H9 (cell line): ENCODE data around the gene CREB1. TPM values are rescaled to one million over a fixed set of nuclear protein-coding genes. Genes with fewer than 3 reads are reported as not detected.

Experiments used
- DNase-seq: peaks from one replicate; pipeline ENCODE4 v3.0.0-alpha.2; 2017
- H2AFZ ChIP-seq: one replicate; pipeline ENCODE4 v1.6.1; 2013; ENCODE audit warnings: mild to moderate bottlenecking, low read length, control low read depth, moderate library complexity
- H2AK5ac ChIP-seq: 2 replicates; pipeline ENCODE4 v1.6.1; 2013; ENCODE audit warnings: low read length, control low read depth, mixed read lengths; ENCODE audit not compliant: insufficient read length
- H2BK120ac ChIP-seq: one replicate; pipeline ENCODE4 v1.6.1; 2013; ENCODE audit warnings: low read depth, mild to moderate bottlenecking, low read length, control low read depth, inconsistent platforms; ENCODE audit not compliant: poor library complexity, severe bottlenecking
- H2BK12ac ChIP-seq: 2 replicates; pipeline ENCODE4 v1.6.1; 2013; ENCODE audit warnings: low read length, control low read depth, mixed read lengths, low read depth; ENCODE audit not compliant: insufficient read length
- H2BK15ac ChIP-seq: 2 replicates; pipeline ENCODE4 v1.6.1; 2013; ENCODE audit warnings: low read depth, low read length, control low read depth
- H2BK20ac ChIP-seq: one replicate; pipeline ENCODE4 v1.6.1; 2013; ENCODE audit warnings: low read depth, mild to moderate bottlenecking, low read length, control low read depth, inconsistent platforms; ENCODE audit not compliant: poor library complexity, severe bottlenecking
- H2BK5ac ChIP-seq: 2 replicates; pipeline ENCODE4 v1.6.1; 2013; ENCODE audit warnings: low read length, control low read depth, mixed read lengths; ENCODE audit not compliant: insufficient read length
- H3K14ac ChIP-seq: 2 replicates; pipeline ENCODE4 v1.6.1; 2013; ENCODE audit warnings: low read length, control low read depth; ENCODE audit not compliant: insufficient read depth
- H3K18ac ChIP-seq: 2 replicates; pipeline ENCODE4 v1.6.1; 2013; ENCODE audit warnings: low read depth, mild to moderate bottlenecking, mixed read lengths, low read length, control low read depth; ENCODE audit not compliant: insufficient read length
- H3K23ac ChIP-seq: 2 replicates; pipeline ENCODE4 v1.6.1; 2013; ENCODE audit warnings: low read length, control low read depth, mixed read lengths, low read depth; ENCODE audit not compliant: insufficient read length
- H3K23me2 ChIP-seq: 2 replicates; pipeline ENCODE4 v1.6.1; 2013; ENCODE audit warnings: low read depth, mild to moderate bottlenecking, mixed read lengths, low read length, control low read depth; ENCODE audit not compliant: insufficient read length, poor library complexity, severe bottlenecking
- H3K27ac ChIP-seq: 2 replicates; pipeline ENCODE4 v1.5.1; 2013; ENCODE audit warnings: low read length, control low read depth, mixed read lengths, low read depth; ENCODE audit not compliant: insufficient read length
- H3K27me3 ChIP-seq: 2 replicates; pipeline ENCODE4 v1.6.1; 2013; ENCODE audit warnings: low read length, control low read depth, inconsistent platforms; ENCODE audit not compliant: insufficient read depth
- H3K4ac ChIP-seq: 2 replicates; pipeline ENCODE4 v1.6.1; 2013; ENCODE audit warnings: low read depth, mild to moderate bottlenecking, control low read depth, inconsistent platforms, low read length, moderate library complexity
- H3K4me1 ChIP-seq: 2 replicates; pipeline ENCODE4 v1.6.1; 2013; ENCODE audit warnings: low read length, control low read depth, inconsistent platforms; ENCODE audit not compliant: insufficient read depth
- H3K4me2 ChIP-seq: 2 replicates; pipeline ENCODE4 v1.6.1; 2013; ENCODE audit warnings: low read length, control low read depth, mixed read lengths; ENCODE audit not compliant: insufficient read length, insufficient read depth
- H3K56ac ChIP-seq: 2 replicates; pipeline ENCODE4 v1.6.1; 2013; ENCODE audit warnings: low read depth, mild to moderate bottlenecking, mixed read lengths, low read length, control low read depth; ENCODE audit not compliant: insufficient read length
- H3K79me1 ChIP-seq: 2 replicates; pipeline ENCODE4 v1.6.1; 2013; ENCODE audit warnings: low read depth, mild to moderate bottlenecking, moderate library complexity, low read length, control low read depth, inconsistent platforms; ENCODE audit not compliant: insufficient read depth, poor library complexity, severe bottlenecking
- H3K79me2 ChIP-seq: 2 replicates; pipeline ENCODE4 v1.6.1; 2013; ENCODE audit warnings: low read length, control low read depth, inconsistent platforms; ENCODE audit not compliant: insufficient read depth
- H3K9ac ChIP-seq: 2 replicates; pipeline ENCODE4 v1.6.1; 2013; ENCODE audit warnings: low read length, control low read depth, mixed read lengths; ENCODE audit not compliant: insufficient read length; ENCODE audit errors: extremely low read depth
- H3K9me3 ChIP-seq: one replicate; pipeline ENCODE4 v1.6.1; 2013; ENCODE audit warnings: low read depth, low read length, inconsistent platforms; ENCODE audit not compliant: control insufficient read depth
- H3T11ph ChIP-seq: one replicate; pipeline ENCODE4 v1.6.1; 2013; ENCODE audit warnings: mild to moderate bottlenecking, low read length, control low read depth, inconsistent platforms
- H4K20me1 ChIP-seq: one replicate; pipeline ENCODE4 v1.6.1; 2013; ENCODE audit not compliant: control insufficient read depth, insufficient read length, insufficient read depth
- H4K5ac ChIP-seq: 2 replicates; pipeline ENCODE4 v1.6.1; 2013; ENCODE audit warnings: low read depth, mild to moderate bottlenecking, mixed read lengths, low read length, control low read depth; ENCODE audit not compliant: insufficient read length
- H4K8ac ChIP-seq: replicated peaks from 2 replicates; pipeline ENCODE4 v1.6.1; 2013; ENCODE audit warnings: low read length, control low read depth, mixed read lengths, low read depth; ENCODE audit not compliant: insufficient read length
- H4K91ac ChIP-seq: 2 replicates; pipeline ENCODE4 v1.6.1; 2013; ENCODE audit warnings: low read depth, mild to moderate bottlenecking, moderate library complexity, mixed read lengths, low read length, control low read depth; ENCODE audit not compliant: insufficient read length
- H3K27ac Mint-ChIP-seq, 3 experiments: 2 replicates in 2 of 3; 3 replicates in 1 of 3; pipeline ENCODE4 v1.8.0; 2020 to 2021; ENCODE audit warnings: mixed read lengths in 3 of 3, mild to moderate bottlenecking in 1 of 3, moderate library complexity in 1 of 3
- H3K27me3 Mint-ChIP-seq: 2 replicates; pipeline ENCODE4 v1.8.0; 2021; ENCODE audit warnings: low read depth, mild to moderate bottlenecking, moderate library complexity, mixed read lengths
- H3K36me3 Mint-ChIP-seq, 3 experiments: 2 replicates in 2 of 3; 3 replicates in 1 of 3; pipeline ENCODE4 v1.8.0; 2020 to 2021; ENCODE audit warnings: low read depth in 3 of 3, mixed read lengths in 3 of 3; ENCODE audit not compliant: insufficient read depth in 1 of 3
- H3K4me1 Mint-ChIP-seq, 2 experiments: 2 replicates each; pipeline ENCODE4 v1.8.0; 2020; ENCODE audit warnings: mixed read lengths in 2 of 2
- H3K4me3 Mint-ChIP-seq, 2 experiments: 2 replicates in 1 of 2; 3 replicates in 1 of 2; pipeline ENCODE4 v1.8.0; 2020 to 2021; ENCODE audit warnings: mild to moderate bottlenecking in 2 of 2, mixed read lengths in 2 of 2, moderate library complexity in 1 of 2
- H3K9me3 Mint-ChIP-seq, 2 experiments: 2 replicates in 1 of 2; 3 replicates in 1 of 2; pipeline ENCODE4 v1.8.0; 2020; ENCODE audit warnings: mild to moderate bottlenecking in 2 of 2, mixed read lengths in 2 of 2, moderate library complexity in 1 of 2
- CTCF ChIP-seq: fragments of 200-600 bp; sonication (generic); conservative IDR thresholded peaks from 3 replicates; pipeline ENCODE4 v1.8.0; 2021; ENCODE audit warnings: antibody characterized with exemption, mild to moderate bottlenecking
- WGBS: extraction: QIAGEN DNeasy Blood & Tissue Kit; methylation state at CpG from one replicate; pipeline ENCODE4 v1.1.7; 2013; ENCODE audit warnings: missing lambda C conversion rate, low lambda C conversion rate, mixed read lengths; ENCODE audit not compliant: insufficient read length; ENCODE audit errors: extremely low coverage; 5-methylcytosine and 5-hydroxymethylcytosine counted together
- total RNA-seq: library from RNA; stranded (reverse); gene quantifications from 2 replicates; pipeline ENCODE4 v1.2.1, GENCODE V29; 2021

The CREB1 gene
- total RNA-seq, 1 experiment from 2014 or later: 103 TPM

GRCh38 chr2:207514451-207514850, 15.3 kb upstream of the CREB1 start:
- Histone ChIP-seq H3K79me2 (no peaks in the 10 kb centered on the region), H3K9ac (no peak overlapping the region), H2BK5ac (no peak overlapping the region), H2BK15ac (no peak overlapping the region), H3K27me3 (no peaks in the 10 kb centered on the region), H4K20me1 (no peaks in the 10 kb centered on the region), H3K27ac (no peak overlapping the region), H3K4ac (no peak overlapping the region), H3K23ac (no peak overlapping the region), H3K79me1 (no peaks in the 10 kb centered on the region), H3K4me2 (no peak overlapping the region), H3K56ac (no peak overlapping the region), H2AK5ac (no peak overlapping the region), H3K14ac (no peak overlapping the region), H2AFZ (no peak overlapping the region), H3K23me2 (no peaks in the 10 kb centered on the region), H4K8ac (no peak overlapping the region), H4K91ac (no peak overlapping the region), H3K18ac (no peak overlapping the region), H2BK20ac (no peak overlapping the region), H3K4me1 (no peaks in the 10 kb centered on the region), H2BK120ac (no peak overlapping the region), H3T11ph (no peak overlapping the region), H4K5ac (no peak overlapping the region), H2BK12ac (no peak overlapping the region), H3K9me3 (no peaks in the 10 kb centered on the region)
- Mint-ChIP-seq H3K27ac (no peak overlapping the region), H3K9me3 (peaks cover 4 to 6% of the 10 kb centered on the region in 2 experiments; a peak in 4 of 5 replicates), H3K36me3 (peaks cover 6% of the 10 kb centered on the region in 3 experiments; a peak in 4 of 7 replicates), H3K4me3 (no peak overlapping the region), H3K4me1 (peaks cover 0 to 4% of the 10 kb centered on the region in 2 experiments; a peak in 1 of 4 replicates), H3K27me3 (peaks cover 4% of the 10 kb centered on the region; the same call in 1 of the 2 replicates)
- WGBS: no CpG with 5 or more reads among the region's 2 CpGs
- DNase-seq: no peak
- no peak for TF ChIP-seq CTCF
